ENCODE measurements around the gene PAFAH2.

Gene PAFAH2
- total RNA-seq, result 18.9 reads per million, percentile 45 among the genes with 10 or more reads in this experiment

DNA sequence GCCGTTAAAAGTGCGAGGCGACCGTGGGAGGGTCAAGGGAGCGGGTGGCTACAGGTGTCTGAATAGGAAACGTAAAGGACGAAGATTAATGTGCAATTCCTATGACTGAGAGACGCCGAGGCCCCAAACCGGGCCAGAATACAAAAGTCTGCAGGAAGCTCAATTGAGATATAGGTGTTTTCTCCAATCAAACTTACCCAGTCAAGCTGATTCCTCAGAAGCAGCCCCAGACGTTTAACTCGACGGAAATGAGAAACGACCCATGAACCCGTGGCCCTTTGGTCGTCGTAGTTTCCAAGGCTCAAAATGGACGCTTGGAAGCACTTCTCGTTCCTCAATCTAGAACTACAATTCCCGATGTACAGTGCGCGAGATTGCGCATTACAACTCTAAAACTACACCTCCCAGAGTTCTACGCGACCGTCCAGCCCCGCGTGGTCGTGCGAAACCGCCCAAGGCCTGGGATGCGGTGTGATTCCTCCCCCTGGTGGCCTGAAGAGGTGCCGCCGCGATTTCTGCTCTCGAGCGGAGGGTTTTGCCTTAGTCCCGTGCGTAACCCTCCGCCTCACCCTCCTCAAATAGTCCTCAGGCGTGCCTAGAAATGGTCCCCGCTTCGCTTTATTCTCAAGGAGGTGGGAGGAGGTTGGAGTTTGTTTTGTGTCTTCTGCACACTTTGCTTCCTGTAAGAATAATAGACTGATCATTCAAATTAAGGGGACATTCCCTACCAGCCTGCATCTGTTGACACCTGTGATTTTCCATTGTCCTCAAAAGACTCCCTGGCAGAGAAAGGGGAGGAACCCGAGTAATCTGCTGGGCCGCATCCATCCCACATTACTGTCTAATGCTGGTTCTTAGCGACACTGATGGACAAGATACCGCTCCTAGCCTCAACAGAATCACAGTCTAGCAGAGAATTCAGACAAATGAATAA lies at the start of gene PAFAH2:
TSS of gene PAFAH2 (minus strand) at position 236 of the 934 bp plus-strand sequence. CDS start 7,247 bp downstream, outside the sequence.
- peak; percentile 96 for DNase-seq

- no peak for DNase-seq
Observed at GRCh38 chr1:26047278-26047874, 49.5 kb upstream of the PAFAH2 start.

- no peak for DNase-seq
Observed at GRCh38 chr1:26046246-26047095, 48.6 kb upstream of the PAFAH2 start.

DNA sequence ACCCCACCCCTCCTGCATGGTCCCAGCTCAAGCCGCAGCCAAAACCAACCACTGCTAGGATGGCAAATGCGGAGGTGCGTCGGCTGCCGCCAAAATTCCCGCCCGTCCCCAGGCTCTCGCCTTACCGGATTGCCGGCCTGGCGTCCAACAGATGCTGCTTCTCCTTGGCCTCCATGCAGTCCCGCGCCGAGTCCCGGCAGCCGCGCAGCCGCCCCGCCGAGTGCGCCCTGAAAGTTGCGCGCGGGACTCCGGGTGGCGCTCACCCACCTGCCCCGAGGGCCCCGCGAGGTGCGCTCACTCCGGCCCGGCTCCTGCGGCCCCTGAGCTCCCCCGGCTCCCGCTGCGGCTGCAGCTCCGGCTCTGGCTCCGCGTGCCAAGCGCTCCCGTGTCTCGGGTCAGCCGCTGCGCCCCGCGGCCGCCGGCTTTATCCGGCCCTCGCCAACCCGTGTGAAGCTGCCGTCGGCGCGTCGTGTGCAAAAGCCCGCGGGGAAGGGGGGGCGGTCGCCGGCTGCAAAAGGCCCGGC lies 47.9 kb upstream of the PAFAH2 start, which contains the start of gene SLC30A2:
TSS of gene SLC30A2 (minus strand) at position 397 of the 524 bp plus-strand sequence. CDS start at position 175, 222 bp downstream.
- DNase-seq, result no peak

GRCh38 chr1:26044971-26045721 lies 47.3 kb upstream of the PAFAH2 start:
- no peak for DNase-seq

GRCh38 chr1:26044414-26044813 lies 46.6 kb upstream of the PAFAH2 start:
- no peak for DNase-seq

DNA sequence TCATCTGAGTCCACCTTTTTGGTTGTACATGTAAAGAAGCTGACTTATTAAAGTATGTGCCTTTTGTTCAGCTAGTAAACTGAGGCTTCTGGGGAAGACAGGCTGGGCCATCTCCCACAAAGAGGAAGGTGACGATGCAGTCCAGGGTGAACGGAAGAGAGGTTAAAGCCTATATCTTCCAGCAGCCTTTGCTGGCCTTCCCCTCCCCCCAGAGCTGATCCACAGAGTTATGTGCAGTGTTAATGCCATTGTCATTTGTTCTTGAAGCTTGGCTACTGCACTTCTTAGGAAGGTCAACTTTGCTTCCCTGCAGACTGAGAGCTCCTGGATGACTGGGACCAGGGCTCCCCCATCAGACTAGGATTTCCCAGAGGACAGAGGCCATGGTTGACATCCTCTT lies 45.9 kb upstream of the PAFAH2 start:
- no peak for DNase-seq

DNA sequence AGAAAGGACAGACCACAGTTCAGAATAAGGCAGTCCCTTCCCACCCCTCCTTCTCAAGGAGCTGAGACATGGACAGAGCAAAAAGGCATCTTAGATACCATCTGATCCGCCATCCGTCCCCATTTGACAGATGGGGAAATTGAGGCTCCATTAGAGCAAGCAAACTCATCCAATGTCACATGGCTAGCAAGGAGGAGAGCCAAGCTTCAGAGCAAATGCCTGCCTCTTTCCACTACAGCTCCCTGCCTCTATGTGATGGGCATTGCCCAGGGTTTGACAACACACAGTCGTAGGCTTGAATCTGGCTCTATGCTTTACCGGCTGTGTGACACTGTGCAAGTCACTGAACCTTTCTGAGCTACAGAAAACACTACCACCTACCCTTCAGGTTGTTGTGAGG lies 44.1 kb upstream of the PAFAH2 start:
- no peak for DNase-seq

DNA sequence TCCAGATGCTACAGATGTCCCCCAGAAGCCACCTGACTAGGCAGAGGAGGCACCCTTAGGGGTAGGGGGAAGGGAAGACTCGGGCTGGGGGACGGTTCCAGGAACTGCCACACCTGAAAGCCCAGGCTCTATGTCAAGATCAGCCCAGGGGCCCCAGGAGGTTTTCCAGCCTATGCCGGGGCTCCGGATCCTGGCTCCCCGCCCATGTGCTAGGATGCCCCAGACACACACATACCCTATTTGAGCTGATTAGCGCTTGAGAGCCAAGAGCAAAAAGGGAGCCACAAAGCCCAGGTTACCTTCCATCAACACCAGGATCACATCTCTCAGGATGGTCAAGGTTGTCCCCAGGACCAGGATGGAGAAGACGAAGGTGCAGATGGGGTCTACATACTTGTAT lies 43.5 kb upstream of the PAFAH2 start:
- DNase-seq, result no peak

DNA sequence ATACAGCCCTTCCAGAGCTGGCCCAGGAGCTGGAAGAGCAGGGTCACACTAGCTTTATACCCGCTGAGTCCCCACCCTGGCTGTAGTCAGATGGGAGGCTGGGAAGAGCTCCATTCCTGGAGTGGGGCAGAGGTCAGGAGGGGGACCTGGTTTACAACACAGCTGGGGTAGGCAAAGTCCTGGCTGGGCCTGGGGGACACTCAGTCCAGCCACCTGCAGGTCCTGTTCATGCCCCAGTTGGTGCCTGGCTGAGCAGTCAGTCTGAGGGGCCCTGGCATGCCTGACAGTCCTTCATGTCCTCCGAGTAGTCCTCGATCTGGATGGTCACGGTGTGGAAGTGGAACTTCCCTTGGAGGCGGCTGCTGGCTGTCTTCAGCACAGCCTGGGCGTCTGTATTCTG lies 41.0 kb upstream of the PAFAH2 start:
- no peak for DNase-seq

DNA sequence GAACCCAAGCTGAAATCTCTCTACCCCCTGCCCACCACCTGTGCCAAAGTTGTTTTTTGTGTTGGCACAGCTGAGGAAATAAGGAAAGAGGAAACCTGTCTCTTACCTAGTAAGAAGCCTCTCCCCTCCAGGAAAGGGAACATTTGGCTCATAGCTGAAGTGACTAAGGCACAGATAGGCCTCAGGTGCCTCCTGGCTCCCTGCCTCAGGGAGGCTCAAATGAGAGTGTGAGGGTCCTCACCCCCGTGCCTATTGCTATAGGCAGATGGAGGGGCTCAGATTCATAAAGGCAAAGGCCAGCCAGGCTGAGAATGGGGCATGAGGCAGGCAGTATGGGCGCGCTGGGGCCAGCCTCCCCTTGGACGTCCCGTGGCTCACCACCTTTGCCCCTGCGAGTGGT lies 40.6 kb upstream of the PAFAH2 start:
- no peak for DNase-seq

DNA sequence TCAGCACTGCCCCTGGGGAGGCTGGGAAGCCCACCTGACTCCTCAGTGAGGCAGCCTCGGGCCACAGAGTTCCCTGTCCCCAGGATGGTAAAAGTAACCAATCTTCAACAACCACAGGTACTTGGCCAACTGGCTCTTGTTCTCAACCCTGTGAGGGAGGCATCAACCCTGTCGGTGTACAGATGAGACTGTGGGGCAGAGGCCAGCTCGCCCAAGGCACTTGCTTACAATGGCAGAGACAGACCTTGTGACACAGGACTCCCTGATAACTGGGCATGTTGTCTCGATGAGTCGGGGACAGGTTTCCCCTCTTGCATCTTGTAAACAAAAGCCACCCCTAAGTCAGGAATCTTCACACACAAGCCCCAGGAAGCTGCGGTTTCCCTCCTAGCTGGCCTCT lies 40.0 kb upstream of the PAFAH2 start:
- DNase-seq, result no peak

- DNase-seq, result no peak
Observed at GRCh38 chr1:26036756-26037281, 39.0 kb upstream of the PAFAH2 start.

DNA sequence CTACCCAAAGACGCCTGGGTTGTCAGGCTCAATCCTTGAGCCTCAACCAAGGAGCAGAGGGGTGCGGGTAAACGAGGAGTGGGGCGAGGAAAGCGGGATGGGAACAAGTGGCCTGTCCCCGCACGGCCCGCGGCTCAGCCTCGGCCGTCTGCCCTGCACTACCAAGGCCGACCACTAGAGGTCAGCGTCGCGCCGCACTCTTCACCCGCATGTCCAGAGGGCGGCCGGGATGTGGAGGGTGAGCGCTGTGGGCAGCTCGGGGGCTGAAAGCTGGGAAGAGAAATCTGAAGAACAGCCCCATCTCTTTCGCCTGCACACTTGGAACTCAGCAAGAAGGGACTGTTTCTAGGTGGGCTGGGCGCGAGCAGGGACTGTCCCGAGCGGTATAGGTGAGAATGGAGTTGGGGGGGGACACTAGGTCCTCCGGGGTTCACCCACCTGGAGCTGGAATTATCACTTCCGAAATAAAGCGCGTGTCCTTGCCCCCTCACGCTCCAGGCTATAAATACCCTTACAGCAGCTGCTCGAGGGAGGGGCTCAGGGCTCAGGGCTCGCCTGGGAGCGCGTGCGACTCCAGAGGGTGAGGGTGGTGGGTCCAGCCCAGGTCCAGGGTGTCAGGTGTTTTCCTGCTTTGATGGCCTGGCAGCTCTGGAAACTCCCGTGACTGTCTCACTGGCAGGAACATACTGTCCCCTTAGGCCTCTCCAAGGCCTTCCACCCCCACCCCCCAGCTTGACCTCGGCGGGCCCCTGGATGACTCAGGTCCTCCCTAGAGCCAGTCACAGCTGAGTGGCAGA lies 38.3 kb upstream of the PAFAH2 start:
- peak; percentile 63 for DNase-seq

GRCh38 chr1:26035203-26035958 lies 37.5 kb upstream of the PAFAH2 start:
- DNase-seq, result peak; percentile 91

GRCh38 chr1:26034504-26035202 lies 36.8 kb upstream of the PAFAH2 start:
- no peak for DNase-seq

GRCh38 chr1:26032656-26033357 lies 34.9 kb upstream of the PAFAH2 start:
- no peak for DNase-seq

- no peak for DNase-seq
Observed at GRCh38 chr1:26031611-26032220, 33.9 kb upstream of the PAFAH2 start.

Data from effector CD4-positive, alpha-beta T cell (primary cell).